NB4 (cell line): Measurements from ENCODE around the gene NCOA3.
A peak's percentile ranks its signal among the peaks of the same experiment; 100 is the strongest.
"Not testable (repeated sequence)": the region's sequence is repeated elsewhere in the genome, so short reads cannot be mapped to it uniquely, and the experiment has no call there.

Experiments used
- DNase-seq: peaks from one replicate; pipeline ENCODE4 v3.0.0; 2010; ENCODE audit warnings: low read depth
- H3K4me3 ChIP-seq: one replicate; pipeline ENCODE4 v1.5.1; 2011; ENCODE audit warnings: mild to moderate bottlenecking, low read depth, low read length, moderate library complexity
- MYC ChIP-seq: IDR thresholded peaks from 2 replicates; pipeline ENCODE4 v1.6.1; 2011; ENCODE audit warnings: low read depth, low read length
- POLR2A ChIP-seq: IDR thresholded peaks from 2 replicates; pipeline ENCODE4 v1.6.1; 2011; ENCODE audit warnings: mild to moderate bottlenecking; ENCODE audit not compliant: insufficient read length; ENCODE audit errors: extremely low read depth
- TF ChIP-seq, protein P1 (sequence below): IDR thresholded peaks from one replicate; pipeline ENCODE4 v1.5.1; 2012; ENCODE audit warnings: low read depth, low read length
- TF ChIP-seq, protein P2 (sequence below): IDR thresholded peaks from 2 replicates; pipeline ENCODE4 v1.6.1; 2011; ENCODE audit warnings: low read depth, low read length

The NCOA3 gene

DNA sequence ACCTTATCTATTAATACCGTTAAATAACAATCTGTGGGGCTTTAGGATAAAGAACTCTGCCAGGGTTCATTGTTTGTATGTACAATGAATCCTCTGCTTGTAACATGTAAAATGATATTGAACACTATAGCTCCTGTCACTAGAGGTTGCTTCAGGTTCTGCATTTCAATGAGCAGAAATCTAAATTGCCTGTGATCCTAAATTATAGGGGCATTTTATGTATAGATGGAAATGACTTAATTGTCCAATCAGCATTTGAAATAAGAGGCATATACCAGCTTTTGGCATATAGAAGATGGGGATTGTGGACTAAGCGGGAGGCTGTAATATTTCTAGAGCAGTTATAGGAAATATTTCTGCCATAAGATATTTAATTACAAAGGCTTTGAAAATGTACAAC is 2.0 kb downstream of the NCOA3 start:
- peak overlapping the region; percentile 95 for H3K4me3 ChIP-seq
- TF ChIP-seq, protein P1, sequence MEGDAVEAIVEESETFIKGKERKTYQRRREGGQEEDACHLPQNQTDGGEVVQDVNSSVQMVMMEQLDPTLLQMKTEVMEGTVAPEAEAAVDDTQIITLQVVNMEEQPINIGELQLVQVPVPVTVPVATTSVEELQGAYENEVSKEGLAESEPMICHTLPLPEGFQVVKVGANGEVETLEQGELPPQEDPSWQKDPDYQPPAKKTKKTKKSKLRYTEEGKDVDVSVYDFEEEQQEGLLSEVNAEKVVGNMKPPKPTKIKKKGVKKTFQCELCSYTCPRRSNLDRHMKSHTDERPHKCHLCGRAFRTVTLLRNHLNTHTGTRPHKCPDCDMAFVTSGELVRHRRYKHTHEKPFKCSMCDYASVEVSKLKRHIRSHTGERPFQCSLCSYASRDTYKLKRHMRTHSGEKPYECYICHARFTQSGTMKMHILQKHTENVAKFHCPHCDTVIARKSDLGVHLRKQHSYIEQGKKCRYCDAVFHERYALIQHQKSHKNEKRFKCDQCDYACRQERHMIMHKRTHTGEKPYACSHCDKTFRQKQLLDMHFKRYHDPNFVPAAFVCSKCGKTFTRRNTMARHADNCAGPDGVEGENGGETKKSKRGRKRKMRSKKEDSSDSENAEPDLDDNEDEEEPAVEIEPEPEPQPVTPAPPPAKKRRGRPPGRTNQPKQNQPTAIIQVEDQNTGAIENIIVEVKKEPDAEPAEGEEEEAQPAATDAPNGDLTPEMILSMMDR: no peak
- TF ChIP-seq, protein P2, sequence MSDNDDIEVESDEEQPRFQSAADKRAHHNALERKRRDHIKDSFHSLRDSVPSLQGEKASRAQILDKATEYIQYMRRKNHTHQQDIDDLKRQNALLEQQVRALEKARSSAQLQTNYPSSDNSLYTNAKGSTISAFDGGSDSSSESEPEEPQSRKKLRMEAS: no peak
- TF ChIP-seq MYC: no peak
- no peak for TF ChIP-seq POLR2A
- peak; percentile 17 for DNase-seq

DNA sequence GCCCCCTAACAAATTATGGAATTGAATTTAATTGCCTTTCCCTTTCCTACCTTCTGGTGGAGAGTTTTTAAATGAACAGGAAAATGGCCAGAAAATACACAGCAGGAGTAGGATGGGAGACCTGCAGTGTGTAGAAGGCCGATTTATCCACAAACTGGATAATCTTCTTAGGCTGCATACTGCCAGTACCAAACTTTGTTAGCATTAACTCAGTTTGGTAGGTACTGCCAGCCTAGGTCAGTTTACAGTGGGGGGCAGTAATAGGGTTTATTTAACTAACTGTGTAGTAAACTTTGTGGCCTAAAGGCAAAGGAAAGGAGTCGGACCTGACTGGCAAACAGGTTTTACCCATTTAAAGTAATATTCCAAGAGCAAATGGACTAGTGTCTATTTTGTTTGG is 4.6 kb downstream of the NCOA3 start:
- DNase-seq: no peak
- TF ChIP-seq, protein P2: no peak
- TF ChIP-seq POLR2A (no peak), MYC (no peak)
- TF ChIP-seq, protein P1: no peak
- no peak overlapping the region for H3K4me3 ChIP-seq

DNA sequence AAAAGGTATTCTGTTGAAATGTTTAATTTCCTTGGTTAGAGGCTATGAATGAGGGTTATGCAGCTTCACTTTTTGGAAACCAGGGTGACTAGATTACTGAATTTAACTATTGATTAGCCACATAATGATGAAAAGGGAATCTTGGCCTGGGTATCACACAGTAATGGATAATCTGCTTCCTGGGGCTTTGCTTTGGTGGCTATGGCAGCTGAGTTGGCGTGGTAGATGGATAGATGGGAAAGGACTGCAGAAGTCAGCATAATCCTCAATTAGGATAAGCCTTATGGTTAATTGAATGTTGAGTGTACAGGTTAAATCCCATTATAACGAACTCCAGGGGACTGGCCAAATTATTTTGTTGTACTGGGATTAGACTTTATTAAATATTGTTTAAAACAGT is 5.2 kb downstream of the NCOA3 start:
- no peak overlapping the region for H3K4me3 ChIP-seq
- TF ChIP-seq MYC (no peak), POLR2A (no peak)
- TF ChIP-seq, protein P2: no peak
- TF ChIP-seq, protein P1: no peak
- no peak for DNase-seq

DNA sequence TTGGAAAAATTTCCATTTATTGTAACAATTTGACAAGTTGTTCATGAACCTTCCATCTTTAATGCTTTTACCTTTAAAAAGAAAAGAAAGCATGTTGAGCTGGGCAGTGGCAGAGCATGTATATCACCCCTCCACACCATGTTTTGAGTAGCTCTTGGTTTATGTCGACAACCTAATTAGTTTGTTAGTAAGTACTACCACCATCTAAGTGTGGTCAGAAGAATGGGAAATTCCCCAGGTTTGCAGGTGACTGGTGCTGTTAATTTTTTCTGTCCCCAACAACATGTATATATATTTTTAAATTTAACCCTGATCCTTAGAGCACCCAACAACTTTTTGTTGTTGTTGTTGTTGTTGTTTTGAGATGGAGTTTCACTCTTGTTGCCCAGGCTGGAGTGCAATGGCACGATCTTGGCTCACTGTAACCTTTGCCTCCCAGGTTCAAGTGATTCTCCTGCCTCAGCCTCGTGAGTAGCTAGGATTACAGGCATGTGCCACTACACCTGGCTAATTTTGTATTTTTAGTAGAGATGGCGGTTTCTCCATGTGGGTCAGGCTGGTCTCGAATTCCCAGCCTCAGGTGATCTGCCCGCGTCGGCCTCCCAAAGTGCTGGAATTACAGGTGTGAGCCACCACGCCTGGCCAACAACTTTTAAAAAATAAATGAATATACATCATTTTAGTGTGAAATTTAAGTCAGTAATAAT is 5.7 kb downstream of the NCOA3 start:
- DNase-seq: not testable (repeated sequence)

DNA sequence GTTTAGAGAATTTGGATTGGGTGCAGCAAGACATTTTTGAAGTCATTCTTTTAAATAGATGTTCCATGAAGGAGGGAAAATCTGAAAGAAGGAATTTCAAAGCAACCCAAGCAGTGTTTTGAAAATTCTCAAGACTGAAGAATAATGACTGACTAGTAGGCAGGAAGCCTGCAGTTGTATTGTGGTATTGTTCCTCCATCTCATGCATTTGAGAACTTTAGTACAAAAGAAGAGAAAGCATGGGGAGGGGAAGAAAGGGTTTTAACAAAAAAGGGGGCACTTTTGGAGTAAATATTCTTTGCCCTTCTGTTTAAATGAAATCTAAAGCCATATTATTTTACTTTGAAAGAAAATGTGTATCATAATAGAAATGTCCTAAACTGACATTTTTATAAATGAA is 6.6 kb downstream of the NCOA3 start:
- no peak overlapping the region for H3K4me3 ChIP-seq
- DNase-seq: no peak

More for the DNA sequence above, 5.7 kb downstream of the NCOA3 start:
- not testable (repeated sequence) for H3K4me3 ChIP-seq

DNA sequence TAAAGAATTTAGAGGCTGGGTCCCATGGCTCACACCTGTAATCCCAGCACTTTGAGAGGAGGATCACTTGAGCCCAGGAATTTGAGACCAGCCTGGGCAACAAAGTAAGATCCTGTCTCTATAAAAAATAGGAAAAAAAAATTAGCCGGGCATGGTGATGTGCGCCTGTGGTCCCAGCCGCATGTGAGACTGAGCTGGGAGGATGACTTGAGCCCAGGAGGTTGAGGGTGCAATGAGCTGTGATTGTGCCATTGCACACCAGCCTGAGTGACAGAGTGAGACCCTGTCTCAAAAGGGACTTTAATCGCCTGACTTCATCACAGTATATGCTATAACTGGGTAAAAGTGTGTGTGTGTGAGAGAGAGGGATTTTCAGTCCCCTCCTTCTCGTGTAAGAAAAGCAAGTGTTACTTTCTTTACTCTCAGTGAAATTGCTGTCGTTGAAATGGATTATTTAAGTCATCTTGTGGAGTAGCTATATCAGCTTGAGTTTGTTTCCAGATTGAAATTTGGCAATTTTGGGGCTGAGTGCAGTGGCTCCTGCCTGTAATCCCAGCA is 7.5 kb downstream of the NCOA3 start:
- DNase-seq: no peak
- no peak overlapping the region for H3K4me3 ChIP-seq
- TF ChIP-seq, protein P1: no peak
- TF ChIP-seq, protein P2: no peak
- no peak for TF ChIP-seq MYC
- no peak for TF ChIP-seq POLR2A

More for the DNA sequence above, 6.6 kb downstream of the NCOA3 start:
- TF ChIP-seq, protein P2: no peak
- TF ChIP-seq POLR2A: no peak
- TF ChIP-seq MYC: no peak
- TF ChIP-seq, protein P1: no peak
